ENCODE measurements around the gene CSTA. TPM values are rescaled to one million over a fixed set of nuclear protein-coding genes. Genes with fewer than 3 reads are reported as not detected.

CSTA gene
- total and polyA plus RNA-seq, 2 of the 8 experiments (the other 6 are each of a cell fraction or from before 2014, with no cell fraction given) = not detected

GRCh38 chr3:122357828-122358702, 33.0 kb downstream of the CSTA start:
- Histone ChIP-seq H3K27me3 (replicated peaks in 1 of 4; ENCODE audit: control insufficient read depth in 3 of 4, extremely low read depth in 1 of 4, insufficient read depth in 3 of 4, low read length in 3 of 4) (no peaks in the 10 kb centered on the region), H3K79me1 (ENCODE audit: low read depth, low read length) (no peaks in the 10 kb centered on the region), H2BK120ac (replicated peaks; ENCODE audit: low read depth, low read length) (no peak overlapping the region), H2BK20ac (ENCODE audit: low read length) (no peak overlapping the region), H3K4me3 (ENCODE audit: extremely low read depth in 1 of 4, insufficient read depth in 2 of 4, low read depth in 3 of 4, low read length in 4 of 4) (no peak overlapping the region), H3K14ac (ENCODE audit: insufficient read length) (no peak overlapping the region), H3K36me3 (ENCODE audit: control insufficient read depth in 2 of 4, insufficient read depth in 4 of 4, low read length in 3 of 4) (peaks cover 0 to 23% (median 12%) of the 10 kb centered on the region in 4 experiments; a peak in 6 of 8 replicates), H4K5ac (ENCODE audit: insufficient read length, low read depth, low read length) (no peak overlapping the region), H2BK12ac (ENCODE audit: low read depth, low read length) (no peak overlapping the region), H3K23ac (ENCODE audit: insufficient read length) (no peak overlapping the region), H3K9me3 (ENCODE audit: insufficient read depth in 2 of 2, low read depth in 1 of 2, low read length in 1 of 2) (no peaks in the 10 kb centered on the region), H2BK15ac (ENCODE audit: low read length) (no peak overlapping the region), H3K23me2 (ENCODE audit: low read depth, low read length) (no peaks in the 10 kb centered on the region), H4K8ac (ENCODE audit: extremely low read depth, insufficient read depth, low read length) (no peak overlapping the region), H3K4ac (replicated peaks; ENCODE audit: insufficient read length, low read depth, low read length) (no peak overlapping the region), H3K9ac (replicated peaks in 1 of 4; ENCODE audit: extremely low read depth in 1 of 4, low read depth in 3 of 4, low read length in 3 of 4) (no peak overlapping the region), H4K91ac (replicated peaks; ENCODE audit: insufficient read length, low read length) (no peak overlapping the region), H3K4me1 (replicated peaks in 1 of 4; ENCODE audit: control insufficient read depth in 3 of 4, insufficient read depth in 4 of 4, low read length in 3 of 4) (no peaks in the 10 kb centered on the region), H2AK5ac (ENCODE audit: low read depth, low read length) (no peak overlapping the region), H3K27ac (ENCODE audit: low read depth, low read length) (no peak overlapping the region), H2AFZ (ENCODE audit: low read length) (no peak overlapping the region), H3K18ac (ENCODE audit: extremely low read depth, low read length) (no peak overlapping the region), H3K79me2 (ENCODE audit: control insufficient read depth in 1 of 2, insufficient read depth in 2 of 2, low read length in 2 of 2) (no peaks in the 10 kb centered on the region), H3K4me2 (ENCODE audit: insufficient read depth in 1 of 2, low read depth in 2 of 2, low read length in 2 of 2) (no peak overlapping the region), H2BK5ac (ENCODE audit: low read depth, low read length) (no peak overlapping the region), H3K56ac (replicated peaks; ENCODE audit: insufficient read length, low read depth, low read length) (no peak overlapping the region), H4K20me1 (replicated peaks in 1 of 2; ENCODE audit: control insufficient read depth in 1 of 2, insufficient read depth in 2 of 2, low read length in 2 of 2) (peaks cover 0 to 2% of the 10 kb centered on the region in 2 experiments)
- POLR2A ChIA-PET (ENCODE audit: partially characterized antibody) = interaction anchor here (0.8 to 1.4 kb wide), 4 partner anchors 19 to 26 kb away, joined by 3 to 5 read pairs (median 4); partner anchors contain the start of genes FAM162A and MIX23
- CTCF ChIA-PET (ENCODE audit: partially characterized antibody) = interaction anchor here (0.6 to 5.2 kb wide), 5 partner anchors 8 to 652 kb away, joined by 3 to 35 read pairs (median 5); no protein-coding TSS in a partner anchor
- DNase-seq (ENCODE audit: low read depth in 1 of 2, low spot score in 2 of 2) (no peak), FAIRE-seq (no peak)
- TF ChIP-seq POU5F1 (IDR thresholded peaks at IDR 0.05; ENCODE audit: low read depth, low read length) (no peak), ASH2L (IDR thresholded peaks at IDR 0.05; ENCODE audit: low read length) (no peak), CBX8 (IDR thresholded peaks at IDR 0.05; ENCODE audit: borderline replicate concordance, low read depth, low read length) (no peak), SP1 (IDR thresholded peaks at IDR 0.05; ENCODE audit: low read depth, low read length) (no peak), EGR1 (IDR thresholded peaks at IDR 0.05; ENCODE audit: borderline replicate concordance, low read depth, low read length) (no peak), RAD21 (IDR thresholded peaks at IDR 0.05 in 1 of 2, conservative IDR thresholded peaks at IDR 0.05 in 1 of 2; ENCODE audit: low read depth in 2 of 2, low read length in 2 of 2) (no peak), USF2 (IDR thresholded peaks at IDR 0.05; ENCODE audit: low read length) (no peak)
- 93% methylated on average over 2 of the region's 2 CpGs; no CpG with 5 or more reads in 1 of the 2 experiments for WGBS, 2 experiments (ENCODE audit: extremely low coverage in 1 of 2, insufficient coverage in 1 of 2, insufficient read length in 1 of 2, insufficient replicate concordance in 2 of 2, low coverage in 1 of 2, low lambda C conversion rate in 2 of 2, missing lambda C conversion rate in 1 of 2)

Data from H1 (cell line).